Measurements from ENCODE around the gene NTSR2. TPM values are rescaled to one million over a fixed set of nuclear protein-coding genes. Genes with fewer than 3 reads are reported as not detected.

The NTSR2 gene
- total RNA-seq, 4 donors from 2014 or later, result not detected

DNA sequence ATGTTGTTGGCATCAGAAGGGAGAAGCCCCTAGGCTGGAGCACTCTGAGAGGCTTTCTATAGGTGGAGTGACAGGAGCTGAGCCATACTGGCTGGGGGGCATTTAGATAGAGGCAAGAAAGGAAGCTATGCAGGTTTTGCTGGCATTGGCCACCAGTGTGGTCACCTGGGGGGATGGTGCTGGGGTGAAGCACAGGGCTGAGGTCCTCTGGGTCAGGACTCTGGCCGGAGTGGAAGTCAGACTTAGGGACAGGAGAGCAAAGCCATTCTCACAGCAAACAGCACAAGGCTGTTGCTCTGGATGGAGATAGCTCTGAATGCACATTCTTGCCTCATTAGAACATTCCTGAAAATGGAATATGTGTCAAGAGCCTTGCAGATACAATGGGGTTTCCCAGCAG is 47.4 kb downstream of the NTSR2 start:
- no peaks in the 10 kb centered on the region for H3K27me3 ChIP-seq
- TF ChIP-seq EP300 (IDR thresholded peaks at IDR 0.05; ENCODE audit: low read depth) (no peak), POLR2A (IDR thresholded peaks at IDR 0.05) (no peak), CTCF (IDR thresholded peaks at IDR 0.05) (no peak), POLR2AphosphoS5 (IDR thresholded peaks at IDR 0.05) (no peak)
- in situ Hi-C loops (cut with MboI; ENCODE audit: low pct_ligation_motif_present in 1 of 4, low pct_unique_long_range_greater_than_20kb in 1 of 4, low sequenced_read_pairs in 3 of 4), result no loop called here
- 74% methylated on average over 1 of the region's 1 CpG; no CpG with 5 or more reads in 1 of the 2 donors for WGBS, 2 donors (ENCODE audit: low coverage in 1 of 2)
- no peak overlapping the region for H3K27ac ChIP-seq
- no peaks in the 10 kb centered on the region for H3K36me3 ChIP-seq
- H3K4me3 ChIP-seq, result no peak overlapping the region
- no peaks in the 10 kb centered on the region for H3K4me1 ChIP-seq
- intact Hi-C loops (cut with DNase I; ENCODE audit: low total_unique reads), result no loop called here
- no peak for DNase-seq
- no peaks in the 10 kb centered on the region for H3K9me3 ChIP-seq

DNA sequence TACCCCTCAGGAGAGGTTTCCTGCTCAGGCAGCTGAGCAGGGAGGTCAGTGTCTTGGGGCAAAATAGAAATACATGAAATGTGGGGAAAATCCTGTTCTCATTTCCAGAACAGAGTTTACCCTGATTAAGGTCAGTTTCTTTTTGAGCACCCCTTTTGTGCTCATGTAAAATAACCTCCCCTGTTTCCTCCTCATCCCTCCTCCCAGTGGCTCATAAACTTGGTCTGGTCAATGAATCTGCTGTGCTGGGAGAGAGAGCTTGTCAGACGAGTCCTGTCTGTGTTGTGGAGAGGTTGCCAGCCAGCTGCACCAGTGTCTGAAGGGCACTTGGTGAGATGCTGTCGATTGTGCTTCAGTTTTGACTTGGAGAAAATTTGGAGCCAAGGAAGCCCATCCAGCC is 48.6 kb downstream of the NTSR2 start:
- H3K4me3 ChIP-seq, result no peak overlapping the region
- H3K9me3 ChIP-seq, result no peaks in the 10 kb centered on the region
- no peak for DNase-seq
- 45% methylated on average over 2 of the region's 2 CpGs; no CpG with 5 or more reads in 1 of the 2 donors for WGBS, 2 donors (ENCODE audit: low coverage in 1 of 2)
- H3K27ac ChIP-seq, result no peak overlapping the region
- H3K36me3 ChIP-seq, result no peaks in the 10 kb centered on the region
- TF ChIP-seq POLR2AphosphoS5 (IDR thresholded peaks at IDR 0.05) (no peak), POLR2A (IDR thresholded peaks at IDR 0.05) (no peak), EP300 (IDR thresholded peaks at IDR 0.05; ENCODE audit: low read depth) (no peak)
- intact Hi-C loops (cut with DNase I; ENCODE audit: low total_unique reads), result no loop called here
- in situ Hi-C loops (cut with MboI; ENCODE audit: low pct_ligation_motif_present in 1 of 4, low pct_unique_long_range_greater_than_20kb in 1 of 4, low sequenced_read_pairs in 3 of 4), result no loop called here
- H3K27me3 ChIP-seq, result no peaks in the 10 kb centered on the region
- no peaks in the 10 kb centered on the region for H3K4me1 ChIP-seq

- intact Hi-C loops (cut with DNase I; ENCODE audit: low total_unique reads) (no loop called here), in situ Hi-C loops (cut with MboI; ENCODE audit: low pct_ligation_motif_present in 1 of 4, low pct_unique_long_range_greater_than_20kb in 1 of 4, low sequenced_read_pairs in 3 of 4) (no loop called here)
- H3K36me3 ChIP-seq, result no peaks in the 10 kb centered on the region
- no peak overlapping the region for H3K4me3 ChIP-seq
- 95% methylated on average over 20 of the region's 20 CpGs; no CpG with 5 or more reads in 1 of the 2 donors for WGBS, 2 donors (ENCODE audit: low coverage in 1 of 2)
- no peak overlapping the region for H3K27ac ChIP-seq
- H3K4me1 ChIP-seq, result no peaks in the 10 kb centered on the region
- no peaks in the 10 kb centered on the region for H3K9me3 ChIP-seq
- DNase-seq, result no peak
- TF ChIP-seq EP300 (IDR thresholded peaks at IDR 0.05; ENCODE audit: low read depth) (no peak), CTCF (IDR thresholded peaks at IDR 0.05) (no peak), POLR2A (IDR thresholded peaks at IDR 0.05) (no peak), POLR2AphosphoS5 (IDR thresholded peaks at IDR 0.05) (no peak)
- no peaks in the 10 kb centered on the region for H3K27me3 ChIP-seq
Measured at GRCh38 chr2:11618708-11619062, 51.3 kb downstream of the NTSR2 start.

- in situ Hi-C loops (cut with MboI; ENCODE audit: low pct_ligation_motif_present in 1 of 4, low pct_unique_long_range_greater_than_20kb in 1 of 4, low sequenced_read_pairs in 3 of 4) (no loop called here), intact Hi-C loops (cut with DNase I; ENCODE audit: low total_unique reads) (no loop called here)
- no peak overlapping the region for H3K4me3 ChIP-seq
- H3K27ac ChIP-seq, result no peak overlapping the region
- H3K36me3 ChIP-seq, result no peaks in the 10 kb centered on the region
- H3K9me3 ChIP-seq, result no peaks in the 10 kb centered on the region
- no peaks in the 10 kb centered on the region for H3K27me3 ChIP-seq
- H3K4me1 ChIP-seq, result no peaks in the 10 kb centered on the region
- 91% methylated on average over 33 of the region's 33 CpGs; no CpG with 5 or more reads in 1 of the 2 donors for WGBS, 2 donors (ENCODE audit: low coverage in 1 of 2)
- no peak for DNase-seq
- TF ChIP-seq CTCF (IDR thresholded peaks at IDR 0.05), result no peak
- TF ChIP-seq POLR2A (IDR thresholded peaks at IDR 0.05), result no peak
- TF ChIP-seq EP300 (IDR thresholded peaks at IDR 0.05; ENCODE audit: low read depth), result no peak
- no peak for TF ChIP-seq POLR2AphosphoS5 (IDR thresholded peaks at IDR 0.05)
Measured at GRCh38 chr2:11617984-11618707, 51.8 kb downstream of the NTSR2 start.

All from transverse colon (tissue), 4 donors.